HG02798 (cell line): Measurements from ENCODE around the gene PLEKHA5.
"Not testable (repeated sequence)": the region's sequence is repeated elsewhere in the genome, so short reads cannot be mapped to it uniquely, and the experiment has no call there.

Experiments used
- ATAC-seq: cut with Tn5 transposase; IDR thresholded peaks from one replicate; pipeline ENCODE4 v1.9.1; 2021; ENCODE audit warnings: mild to moderate bottlenecking; ENCODE audit not compliant: unreplicated experiment, poor library complexity

The PLEKHA5 gene

DNA sequence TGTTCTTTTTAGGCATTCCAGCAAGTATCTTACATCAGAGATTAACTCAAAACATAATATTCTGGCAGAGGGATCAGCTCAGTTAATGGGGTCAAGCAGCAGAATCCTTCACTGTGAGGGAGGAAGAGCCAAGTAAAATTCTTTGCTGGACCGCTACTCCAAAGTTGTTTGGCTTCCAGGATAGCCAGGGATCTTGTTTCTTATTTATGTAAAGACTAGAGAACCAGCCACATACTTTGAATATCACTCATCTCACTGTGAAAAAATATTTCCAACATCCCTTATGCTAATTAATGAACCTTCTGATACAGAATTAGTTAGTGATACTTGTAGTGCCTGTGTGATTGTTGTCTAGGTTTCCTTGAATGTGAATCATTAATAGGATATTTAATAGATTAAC is 94.2 kb downstream of the PLEKHA5 start:
- ATAC-seq = no peak

DNA sequence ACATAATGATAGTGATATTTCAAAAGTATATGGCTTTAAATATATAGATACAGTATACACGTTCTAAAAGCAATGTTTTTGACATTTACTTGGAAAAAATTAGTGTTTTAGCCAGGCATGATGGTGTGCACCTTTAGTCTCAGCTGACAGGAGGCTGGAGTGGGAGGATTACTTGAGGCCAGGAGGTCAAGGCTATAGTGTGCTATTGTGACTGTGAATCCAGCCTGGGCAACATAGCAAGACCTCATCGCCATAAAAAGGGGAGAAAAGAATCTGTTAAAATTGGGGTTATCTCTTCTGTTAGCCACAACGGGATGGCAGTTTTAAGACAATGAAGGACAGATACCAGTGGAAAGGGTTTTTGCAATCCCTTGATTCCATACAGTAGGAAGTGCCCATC is 95.2 kb downstream of the PLEKHA5 start:
- no peak for ATAC-seq

DNA sequence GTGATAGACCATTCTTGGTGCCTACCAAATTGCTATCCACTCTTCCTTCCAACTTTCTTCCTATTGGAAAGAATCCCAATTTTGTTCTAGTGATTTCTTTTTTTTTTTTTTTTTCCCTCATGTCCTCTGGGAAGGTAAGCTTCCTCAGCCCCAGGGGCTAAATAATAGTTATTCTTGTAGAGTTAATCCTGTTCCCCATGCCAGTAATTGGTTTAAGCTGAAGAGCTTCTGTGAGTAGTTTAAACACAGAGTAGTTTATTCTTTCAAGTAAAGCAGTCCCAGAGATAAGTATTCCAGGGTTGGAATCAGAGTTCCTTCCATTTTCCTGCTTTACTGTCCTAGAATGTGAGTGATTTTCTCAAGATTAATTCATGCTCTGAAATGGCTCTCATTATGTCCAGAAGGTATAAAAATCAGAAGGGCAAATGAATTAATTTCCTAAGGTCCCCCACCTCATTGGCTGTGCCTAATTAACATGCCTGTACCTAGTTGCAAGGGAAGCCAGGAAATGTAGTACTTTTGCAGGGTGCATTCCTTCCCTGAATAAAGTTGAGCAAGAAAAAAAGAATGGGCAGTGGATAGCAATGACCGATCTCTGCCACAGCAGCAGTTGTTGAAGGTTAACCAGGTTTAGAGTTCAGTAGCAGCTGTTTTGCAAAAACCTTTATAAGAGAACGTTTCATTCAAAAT is 97.8 kb downstream of the PLEKHA5 start:
- no peak for ATAC-seq

DNA sequence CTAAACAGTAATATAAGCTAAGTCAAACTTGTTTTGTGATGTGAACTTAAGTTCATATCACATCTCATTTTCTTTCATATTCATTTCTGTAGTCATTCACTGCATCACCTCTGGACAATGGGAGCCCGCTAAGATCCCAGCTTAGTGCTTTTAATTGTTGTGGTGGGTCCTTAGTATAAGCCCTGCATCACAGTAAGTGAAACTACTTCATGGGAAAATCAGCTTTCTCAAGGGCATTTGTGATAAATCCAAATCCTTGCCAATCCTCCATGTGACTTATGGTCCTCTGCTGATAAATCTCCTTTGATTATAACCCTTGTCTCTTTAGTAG is 98.3 kb downstream of the PLEKHA5 start:
- ATAC-seq = no peak

DNA sequence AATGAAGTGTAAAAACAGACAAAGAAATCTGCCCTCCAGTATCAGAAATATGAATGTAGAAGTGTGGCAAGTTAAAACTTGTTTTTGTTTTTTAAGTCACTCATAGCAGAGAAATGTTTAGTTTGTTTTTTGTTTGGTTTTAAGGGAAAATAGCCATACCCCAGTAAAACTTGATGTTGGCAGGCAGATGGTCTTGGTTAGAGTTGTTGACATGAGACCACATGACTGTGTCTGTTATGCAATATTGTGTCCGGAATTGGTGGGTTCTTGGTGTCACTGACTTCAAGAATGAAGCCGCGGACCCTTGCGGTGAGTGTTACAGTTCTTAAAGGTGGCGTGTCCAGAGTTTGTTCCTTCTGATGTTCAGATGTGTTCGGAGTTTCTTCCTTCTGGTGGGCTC is 99.5 kb downstream of the PLEKHA5 start:
- ATAC-seq = not testable (repeated sequence)

DNA sequence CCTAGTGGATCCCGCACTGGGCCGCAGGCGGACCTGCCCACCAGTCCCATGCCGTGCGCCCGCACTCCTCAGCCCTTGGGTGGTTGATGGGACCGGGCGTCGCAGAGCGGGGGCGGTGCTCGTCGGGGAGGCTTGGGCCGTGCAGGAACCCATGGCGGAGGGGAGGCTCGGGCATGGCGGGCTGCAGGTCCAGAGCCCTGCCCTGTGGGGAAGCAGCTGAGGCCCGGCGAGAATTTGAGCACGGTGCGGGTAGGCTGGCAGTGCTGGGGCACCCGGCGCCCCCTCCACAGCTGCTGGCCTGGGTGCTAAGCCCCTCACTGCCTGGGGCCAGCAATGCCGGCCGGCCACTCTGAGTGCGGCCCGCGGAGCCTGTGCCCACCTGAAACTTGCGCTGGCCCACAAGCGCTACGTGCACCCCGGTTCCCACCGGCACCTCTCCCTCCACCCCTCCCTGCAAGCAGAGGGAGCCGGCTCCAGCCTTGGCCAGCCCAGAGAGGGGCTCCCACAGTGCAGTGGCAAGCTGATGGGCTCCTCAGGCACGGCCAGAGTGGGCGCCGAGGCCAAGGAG is 100.8 kb downstream of the PLEKHA5 start:
- ATAC-seq = no peak

DNA sequence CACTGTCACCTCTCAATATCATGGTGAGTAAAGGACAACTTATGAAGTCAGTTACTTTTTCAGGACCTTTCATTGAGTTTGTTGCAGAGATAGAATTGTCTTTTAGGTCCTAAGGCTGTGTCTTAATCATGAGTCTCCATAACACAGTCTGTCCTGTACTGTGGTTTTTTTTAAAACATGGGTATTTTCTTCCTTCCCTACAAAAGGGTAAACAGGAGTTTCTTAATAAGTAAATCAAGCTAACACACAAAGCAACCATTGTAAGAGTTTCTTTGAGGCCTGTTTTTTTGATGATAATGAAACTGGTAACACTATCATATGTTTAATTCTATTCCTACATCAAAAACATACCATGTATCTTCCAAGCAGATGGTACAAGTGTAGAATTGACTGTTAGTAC is 101.4 kb downstream of the PLEKHA5 start:
- no peak for ATAC-seq

DNA sequence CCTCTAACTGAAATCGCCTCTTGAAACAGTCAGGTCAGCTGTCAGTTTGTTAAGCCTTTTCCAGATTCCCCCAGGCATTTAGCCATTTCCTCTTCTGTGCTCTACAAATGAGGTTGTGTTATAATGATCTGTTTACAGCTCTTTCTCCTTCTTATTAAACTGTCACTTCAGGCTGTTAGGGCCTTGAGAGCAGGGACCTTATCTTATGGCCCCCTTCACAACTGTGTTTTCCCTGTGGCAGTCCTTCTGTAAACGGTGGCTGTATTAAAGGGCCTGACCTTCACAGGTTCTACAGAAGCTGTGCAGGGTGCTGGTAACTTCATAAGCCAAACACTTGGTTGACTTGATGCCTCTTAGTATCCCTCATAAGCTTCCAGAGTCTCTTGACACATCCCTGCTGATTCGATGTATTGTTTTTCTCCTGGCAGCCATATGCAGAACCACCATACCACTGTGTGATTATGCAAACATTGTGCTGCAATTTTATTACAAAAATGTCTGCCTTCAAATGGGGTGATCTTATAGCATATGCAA is 104.7 kb downstream of the PLEKHA5 start:
- no peak for ATAC-seq

DNA sequence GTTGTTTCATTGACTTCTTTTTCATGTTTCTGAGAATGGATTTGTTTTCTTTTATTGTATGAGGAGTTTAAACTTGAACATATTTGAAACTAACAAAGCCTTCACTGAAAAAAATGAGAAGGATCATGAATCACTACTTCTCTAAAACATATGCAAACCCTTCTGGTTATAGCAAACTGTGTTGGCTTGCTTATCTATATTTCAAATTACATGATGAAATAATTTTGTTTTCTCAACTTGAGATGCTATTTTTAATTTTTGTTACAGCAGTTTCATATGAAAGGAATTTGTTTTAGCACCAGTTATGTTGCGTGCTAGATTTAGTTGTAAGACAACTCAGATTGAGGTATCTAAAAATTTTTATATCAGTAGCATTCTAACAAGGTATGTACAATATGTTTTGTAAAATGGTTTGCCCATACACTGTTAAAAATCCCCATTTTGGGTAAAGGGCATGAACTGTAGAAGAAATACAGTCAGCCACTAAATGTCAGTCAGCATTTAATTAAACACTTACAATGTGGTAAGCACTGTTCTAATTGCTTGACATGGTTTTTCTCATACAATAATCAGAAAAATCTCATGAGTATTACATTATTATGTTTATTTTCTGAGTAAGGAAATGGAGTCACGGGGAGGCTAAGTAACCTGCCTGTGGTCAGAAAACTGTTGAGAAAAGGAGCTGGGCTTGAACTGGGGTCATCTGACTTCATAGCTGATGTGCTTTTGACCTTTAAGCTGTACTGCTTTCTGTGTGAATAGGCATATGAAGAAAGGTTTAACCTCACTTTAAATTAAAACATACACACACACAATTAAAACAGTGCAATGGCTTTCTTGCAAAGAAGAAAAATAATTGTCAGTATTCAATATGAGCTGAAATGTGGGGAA is 105.7 kb downstream of the PLEKHA5 start:
- no peak for ATAC-seq

DNA sequence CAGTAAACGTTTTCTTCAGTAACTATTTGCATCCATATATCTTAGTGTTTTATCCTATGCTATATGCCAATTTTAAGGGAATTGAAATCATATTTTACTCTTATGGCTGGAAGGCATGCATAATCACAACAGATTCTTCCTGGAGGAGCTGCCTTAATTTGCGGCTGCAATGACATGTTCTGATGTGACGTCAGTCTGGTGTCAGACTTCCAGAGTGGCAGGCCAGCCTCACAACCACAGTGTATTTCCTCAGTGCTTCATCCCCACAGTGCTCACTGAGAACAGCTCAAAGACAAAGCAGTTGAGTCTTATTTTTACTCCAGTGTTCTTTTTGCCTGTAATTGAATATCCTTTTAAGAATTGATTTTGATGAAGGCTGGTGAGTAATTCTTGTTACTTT is 107.1 kb downstream of the PLEKHA5 start:
- ATAC-seq = no peak

DNA sequence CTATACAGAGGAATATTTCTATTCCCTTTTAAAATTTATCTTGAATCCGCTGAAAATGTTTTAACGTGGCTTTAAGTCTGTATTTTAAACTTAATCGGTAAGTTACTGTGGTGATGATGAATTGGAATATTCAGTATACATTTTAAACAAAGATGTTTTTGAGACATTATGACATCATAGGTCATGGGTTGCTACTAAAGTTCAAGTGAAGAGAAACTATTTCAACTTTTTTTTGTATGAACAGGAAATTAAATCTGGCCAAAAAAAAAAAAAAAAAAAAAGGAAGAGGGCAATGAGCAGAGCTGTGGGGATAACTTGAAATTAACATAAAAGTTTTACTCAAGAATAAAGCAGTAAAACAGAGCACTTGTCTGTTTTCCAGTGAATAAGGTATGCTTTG is 109.0 kb downstream of the PLEKHA5 start:
- no peak for ATAC-seq

DNA sequence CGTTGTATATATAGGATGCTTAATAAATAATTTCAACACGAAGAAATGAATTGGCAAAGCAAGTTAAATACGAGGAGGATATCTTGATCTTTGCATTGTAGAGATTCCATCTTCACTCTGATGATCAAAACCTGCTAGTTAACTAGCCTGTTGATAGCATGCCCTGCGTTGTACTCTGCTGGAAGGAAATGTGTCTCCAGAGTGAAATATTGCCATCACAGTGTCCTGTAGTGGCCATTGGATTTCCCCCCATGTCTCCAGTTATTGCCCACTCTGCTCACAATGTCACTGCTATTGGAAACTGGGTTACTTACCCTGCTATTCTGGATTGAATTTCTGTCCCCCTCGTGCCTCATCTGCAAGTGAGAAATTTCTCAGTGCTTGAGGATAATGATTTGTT is 109.6 kb downstream of the PLEKHA5 start:
- no peak for ATAC-seq

DNA sequence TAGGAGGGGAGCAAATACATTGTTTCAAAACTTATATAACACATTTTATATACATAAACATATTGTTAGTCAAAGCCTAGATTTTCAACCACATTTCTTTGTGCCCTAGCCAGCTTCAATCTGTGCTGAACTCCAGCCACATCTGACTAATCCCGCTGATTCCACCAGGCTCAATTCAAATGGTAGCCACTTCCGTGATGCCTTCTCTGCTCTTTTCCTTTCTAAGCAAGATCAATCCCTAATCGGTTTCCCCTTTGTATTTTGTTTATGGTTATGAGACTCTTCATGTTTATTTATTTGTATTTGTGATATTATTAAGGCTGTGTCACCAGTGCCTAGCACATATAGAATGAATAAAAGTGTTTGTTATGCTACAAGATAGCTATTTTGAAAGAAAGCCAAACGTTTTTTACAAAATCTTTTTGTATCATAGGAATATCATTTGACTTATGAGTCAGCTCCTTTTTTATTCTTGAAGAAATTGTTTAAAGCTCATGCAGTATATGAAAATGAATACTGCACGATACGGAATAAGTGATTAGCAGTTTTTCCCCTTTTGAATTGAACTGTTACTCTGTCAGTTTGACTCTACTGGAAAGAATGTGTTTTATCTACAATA is 110.2 kb downstream of the PLEKHA5 start:
- ATAC-seq = no peak

DNA sequence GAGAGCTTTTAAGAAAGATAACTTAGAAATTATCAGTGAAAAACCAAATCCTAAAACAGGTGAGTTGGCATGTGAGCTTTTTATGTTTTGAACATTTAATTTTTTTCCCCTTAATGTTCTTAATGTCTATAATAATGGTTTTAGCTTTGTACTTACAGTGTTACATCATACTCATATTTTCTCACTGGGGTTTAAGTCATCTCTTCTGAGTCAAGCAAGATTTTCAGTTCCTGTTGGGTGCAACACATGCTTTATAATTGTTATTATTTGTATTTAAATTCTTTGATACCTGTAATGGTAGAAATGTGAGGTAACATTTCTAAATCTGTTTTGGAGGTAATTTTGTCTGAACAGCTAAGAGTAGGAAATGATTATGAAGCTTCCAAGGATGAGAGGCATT is 113.0 kb downstream of the PLEKHA5 start:
- no peak for ATAC-seq

DNA sequence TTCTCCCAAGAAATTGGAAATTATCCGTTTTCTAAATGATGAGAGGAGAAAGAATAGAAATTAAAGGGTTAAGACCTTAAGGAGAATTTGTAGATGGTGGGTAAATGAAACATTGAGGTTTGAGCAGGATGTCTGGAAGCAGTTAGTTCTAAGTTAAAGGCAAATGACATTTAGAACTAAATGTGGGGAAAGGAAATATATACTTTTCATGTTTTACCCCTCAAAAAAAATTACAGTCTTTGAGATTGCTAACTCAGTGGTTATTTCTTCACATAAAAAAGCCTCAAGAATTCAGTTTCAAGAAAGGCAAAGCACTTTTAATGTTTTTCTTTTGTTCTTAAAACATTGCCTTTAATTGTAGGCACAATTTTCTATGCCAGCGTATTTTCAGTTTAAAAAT is 114.0 kb downstream of the PLEKHA5 start:
- ATAC-seq = no peak

DNA sequence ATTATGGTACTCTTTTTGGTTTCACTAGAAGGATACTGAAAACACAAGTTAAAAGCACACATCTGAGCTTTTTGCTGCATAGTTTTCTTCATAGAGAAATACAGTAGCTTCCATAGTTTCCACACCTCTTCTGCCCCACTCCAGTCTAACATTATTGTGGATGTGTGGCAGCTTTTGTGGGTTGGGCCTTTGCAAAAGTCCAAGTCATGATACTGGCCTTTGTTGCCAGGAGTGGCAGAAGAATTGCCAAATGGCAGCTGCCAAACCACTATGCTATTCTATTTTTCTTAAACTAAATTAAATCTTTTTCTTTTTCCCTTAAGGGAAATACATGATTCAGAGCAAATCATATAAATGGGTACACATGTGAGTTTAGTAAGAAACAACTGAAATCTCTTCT is 114.8 kb downstream of the PLEKHA5 start:
- ATAC-seq = no peak

DNA sequence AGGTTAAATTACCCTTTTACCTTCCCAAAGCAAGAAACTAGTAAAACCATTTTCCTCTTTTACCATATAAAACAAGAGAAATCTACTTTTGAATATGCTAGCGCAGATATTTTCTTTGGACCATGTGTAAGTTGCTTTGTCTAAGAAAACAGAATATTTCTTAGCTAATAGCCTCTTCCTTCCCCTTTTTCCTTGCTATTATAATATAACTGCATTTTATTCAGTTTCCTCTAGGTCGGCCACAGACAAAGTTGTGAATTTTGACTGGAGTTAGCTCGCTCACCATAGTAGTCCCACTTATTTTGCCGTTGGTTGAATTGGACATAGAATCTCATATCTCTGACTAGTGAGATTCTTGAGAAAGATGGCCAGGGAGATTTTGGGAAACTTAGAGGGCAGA is 115.6 kb downstream of the PLEKHA5 start:
- no peak for ATAC-seq

DNA sequence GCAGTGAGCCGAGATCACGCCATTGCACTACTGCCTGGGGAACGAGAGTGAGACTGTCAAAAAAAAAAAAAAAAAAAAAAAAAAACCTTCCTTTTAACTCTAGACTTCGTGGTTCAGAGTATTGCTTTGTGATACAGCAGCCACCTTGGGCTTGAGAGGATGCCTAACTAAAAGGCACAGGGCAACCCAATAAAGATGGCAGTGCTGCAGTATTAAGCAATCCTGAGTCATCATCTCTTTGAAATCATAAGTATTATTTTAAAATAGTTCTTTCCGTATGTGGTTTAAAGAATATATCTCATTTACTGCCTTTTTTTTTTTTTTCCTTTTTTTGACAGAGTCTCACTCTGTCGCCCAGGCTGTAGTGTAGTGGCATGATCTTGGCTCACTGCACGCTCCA is 116.1 kb downstream of the PLEKHA5 start:
- ATAC-seq = no peak

DNA sequence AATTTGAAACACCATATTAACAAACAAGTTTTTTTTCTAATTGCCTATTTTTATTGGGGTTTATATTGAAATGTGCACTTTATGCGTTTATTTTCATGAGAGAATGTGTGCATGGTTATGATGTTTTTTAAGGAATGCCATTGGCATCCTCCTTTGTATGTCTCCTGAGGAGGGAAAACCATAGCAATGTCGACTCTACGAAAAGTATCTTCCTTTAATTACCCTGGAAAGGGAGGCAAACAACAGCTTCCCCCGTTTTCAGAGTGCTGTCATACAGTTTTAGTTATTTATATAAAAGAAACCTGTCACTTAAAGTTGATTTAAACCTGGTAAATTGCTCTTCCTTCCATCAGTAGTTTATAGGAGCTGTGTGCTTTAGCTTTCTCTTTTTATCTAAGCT is 117.4 kb downstream of the PLEKHA5 start:
- ATAC-seq = no peak

DNA sequence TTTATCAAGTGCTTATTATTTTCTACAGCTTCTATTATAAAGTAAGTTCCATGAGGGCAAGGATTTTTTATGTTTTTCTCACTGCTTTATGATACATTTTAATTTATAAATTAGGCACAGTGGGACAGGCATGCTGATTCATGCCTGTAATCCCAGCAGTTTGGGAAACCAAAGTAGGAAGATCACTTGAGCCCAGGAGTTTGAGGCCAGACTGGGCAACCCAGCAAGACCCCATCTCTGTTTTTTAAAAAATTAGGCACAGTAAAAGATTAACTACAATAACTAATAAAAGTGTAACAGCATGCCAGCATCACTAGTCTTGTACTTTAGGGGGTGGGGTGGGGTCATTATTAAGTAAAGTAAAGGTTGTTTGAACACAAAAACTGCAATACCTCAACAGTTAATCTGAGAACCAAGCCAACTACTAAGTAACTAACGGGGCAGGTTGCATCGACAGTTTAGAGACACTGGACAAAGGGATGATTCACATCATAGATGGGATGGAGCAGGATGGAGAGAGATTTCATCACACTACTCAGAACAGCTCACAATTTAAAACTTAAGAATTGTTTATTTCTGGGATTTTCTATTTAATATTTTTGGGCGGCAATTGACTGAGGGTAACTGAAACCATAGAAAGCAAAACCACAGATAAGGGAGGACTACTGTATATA is 119.5 kb downstream of the PLEKHA5 start:
- no peak for ATAC-seq
